DND-41 (cell line): Measurements from ENCODE around the gene RBM39.

Experiments
- ATAC-seq: fragments of 200-7000 bp; cut with Tn5 transposase; 3 replicates; pipeline ENCODE4 v1.9.1; 2021; ENCODE audit warnings: low read depth; ENCODE audit not compliant: insufficient read depth
- DNase-seq: peaks from one replicate; pipeline ENCODE4 v3.0.0-alpha.2; 2020
- H2AFZ ChIP-seq: 2 replicates; pipeline ENCODE4 v1.6.0; 2012; ENCODE audit warnings: low read depth, low read length
- H3K27ac ChIP-seq: 2 replicates; pipeline ENCODE4 v1.5.1; 2012; ENCODE audit warnings: low read length, inconsistent platforms
- H3K27me3 ChIP-seq: fragments of 200-600 bp; sonication (generic); 2 replicates; pipeline ENCODE4 v1.6.0; 2012; ENCODE audit warnings: low read length, mild to moderate bottlenecking, inconsistent platforms; ENCODE audit not compliant: insufficient read depth, poor library complexity
- H3K36me3 ChIP-seq: 2 replicates; pipeline ENCODE4 v1.5.1; 2012; ENCODE audit warnings: low read length, inconsistent platforms; ENCODE audit not compliant: insufficient read depth
- H3K4me1 ChIP-seq: 2 replicates; pipeline ENCODE4 v1.5.1; 2012; ENCODE audit warnings: mild to moderate bottlenecking, low read length; ENCODE audit not compliant: insufficient read depth
- H3K4me2 ChIP-seq: 2 replicates; pipeline ENCODE4 v1.6.0; 2012; ENCODE audit warnings: mild to moderate bottlenecking, moderate library complexity, low read length, inconsistent platforms; ENCODE audit not compliant: insufficient read depth
- H3K4me3 ChIP-seq, 2 experiments: fragments of 200-600 bp in 1 of 2; shearing (Covaris generic) in 1 of 2; 2 replicates each; pipeline ENCODE4 v1.5.1; 2012 to 2016; ENCODE audit warnings: inconsistent platforms in 2 of 2, low read length in 2 of 2, mild to moderate bottlenecking in 2 of 2, low read depth in 1 of 2, moderate library complexity in 1 of 2
- H3K79me2 ChIP-seq: 2 replicates; pipeline ENCODE4 v1.6.0; 2012; ENCODE audit warnings: low read length, inconsistent platforms; ENCODE audit not compliant: insufficient read depth
- H3K9ac ChIP-seq: 2 replicates; pipeline ENCODE4 v1.6.0; 2012; ENCODE audit warnings: low read depth, mild to moderate bottlenecking, inconsistent platforms, low read length, moderate library complexity
- H3K9me3 ChIP-seq: 2 replicates; pipeline ENCODE4 v1.5.1; 2012; ENCODE audit warnings: low read length, moderate library complexity, mild to moderate bottlenecking, inconsistent platforms; ENCODE audit not compliant: insufficient read depth, severe bottlenecking
- H4K20me1 ChIP-seq: 2 replicates; pipeline ENCODE4 v1.6.0; 2012; ENCODE audit warnings: low read length; ENCODE audit not compliant: insufficient read depth
- EZH2 ChIP-seq: IDR thresholded peaks from 3 replicates; pipeline ENCODE4 v1.6.1; 2012; ENCODE audit warnings: borderline replicate concordance, low read depth, mild to moderate bottlenecking, moderate library complexity, low read length, inconsistent platforms; ENCODE audit not compliant: severe bottlenecking
- TF ChIP-seq, protein P1 (sequence below): IDR thresholded peaks from 2 replicates; pipeline ENCODE4 v1.5.1; 2012; ENCODE audit warnings: borderline replicate concordance, low read length, moderate library complexity, mild to moderate bottlenecking; ENCODE audit not compliant: poor library complexity, severe bottlenecking; ENCODE audit errors: extremely low read depth

The RBM39 gene

DNA sequence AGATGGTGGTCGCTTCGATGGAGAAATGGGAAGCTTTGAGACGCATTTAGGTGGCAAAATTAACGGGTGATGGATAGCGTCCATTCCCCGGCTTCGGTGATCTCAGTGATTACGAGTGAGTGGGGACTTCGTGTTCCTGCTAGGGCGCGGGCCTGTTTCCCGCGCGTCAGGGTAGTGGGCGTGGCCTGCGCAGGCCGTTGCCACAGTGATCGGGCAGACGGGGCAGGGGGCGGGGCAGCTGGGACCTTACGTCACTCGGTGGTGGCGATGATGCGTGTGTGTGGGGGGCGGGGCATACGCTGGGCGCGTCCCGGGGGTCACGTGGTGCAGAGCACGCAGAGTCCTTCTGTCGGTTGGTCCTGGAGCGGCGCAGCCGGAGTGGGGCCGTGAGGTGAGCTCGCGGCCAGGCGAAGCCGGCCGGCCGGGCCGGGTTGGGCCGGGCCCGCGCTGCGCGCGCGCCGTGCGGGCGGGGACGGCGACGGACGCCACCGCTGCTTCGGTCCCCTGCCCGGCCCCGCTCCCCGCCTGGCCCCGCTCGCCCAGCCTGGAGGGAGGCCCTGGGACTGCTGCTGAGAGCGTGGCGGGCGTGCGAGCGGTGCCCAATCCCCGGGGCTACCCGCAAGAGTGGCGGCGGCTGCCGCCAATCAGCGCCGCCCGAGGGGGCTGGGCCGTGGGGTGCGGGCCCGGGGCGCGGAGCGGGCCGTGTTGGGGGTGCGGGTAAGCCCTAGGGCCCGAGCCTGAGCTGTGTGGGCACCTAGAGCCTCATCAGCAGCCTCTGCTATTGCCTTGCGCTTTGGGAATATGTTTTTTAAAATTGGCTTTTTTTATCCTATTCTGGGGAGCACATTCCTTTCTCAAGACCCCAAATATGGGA lies 29.9 kb upstream of the RBM39 start, which contains the start of gene PHF20:
Gene PHF20 (plus strand): TSS at position 327 of the 874 bp plus-strand sequence. CDS start 29,508 bp downstream, outside the sequence.
- H3K79me2 ChIP-seq: peaks cover 52% of the 10 kb centered on the region
- H4K20me1 ChIP-seq: peaks cover 30% of the 10 kb centered on the region
- TF ChIP-seq, protein P1, sequence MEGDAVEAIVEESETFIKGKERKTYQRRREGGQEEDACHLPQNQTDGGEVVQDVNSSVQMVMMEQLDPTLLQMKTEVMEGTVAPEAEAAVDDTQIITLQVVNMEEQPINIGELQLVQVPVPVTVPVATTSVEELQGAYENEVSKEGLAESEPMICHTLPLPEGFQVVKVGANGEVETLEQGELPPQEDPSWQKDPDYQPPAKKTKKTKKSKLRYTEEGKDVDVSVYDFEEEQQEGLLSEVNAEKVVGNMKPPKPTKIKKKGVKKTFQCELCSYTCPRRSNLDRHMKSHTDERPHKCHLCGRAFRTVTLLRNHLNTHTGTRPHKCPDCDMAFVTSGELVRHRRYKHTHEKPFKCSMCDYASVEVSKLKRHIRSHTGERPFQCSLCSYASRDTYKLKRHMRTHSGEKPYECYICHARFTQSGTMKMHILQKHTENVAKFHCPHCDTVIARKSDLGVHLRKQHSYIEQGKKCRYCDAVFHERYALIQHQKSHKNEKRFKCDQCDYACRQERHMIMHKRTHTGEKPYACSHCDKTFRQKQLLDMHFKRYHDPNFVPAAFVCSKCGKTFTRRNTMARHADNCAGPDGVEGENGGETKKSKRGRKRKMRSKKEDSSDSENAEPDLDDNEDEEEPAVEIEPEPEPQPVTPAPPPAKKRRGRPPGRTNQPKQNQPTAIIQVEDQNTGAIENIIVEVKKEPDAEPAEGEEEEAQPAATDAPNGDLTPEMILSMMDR: no peak
- no peak for TF ChIP-seq EZH2
- peak within 1 kb of the TSS; percentile 85 for H2AFZ ChIP-seq
- peak within 1 kb of the TSS; percentile 80 for H3K4me2 ChIP-seq
- H3K4me1 ChIP-seq: peaks cover 78% of the 10 kb centered on the region
- H3K27ac ChIP-seq: peak within 1 kb of the TSS; percentile 83
- ATAC-seq: peak; percentile 89
- no peaks in the 10 kb centered on the region for H3K9me3 ChIP-seq
- no peaks in the 10 kb centered on the region for H3K27me3 ChIP-seq
- H3K4me3 ChIP-seq: peak within 1 kb of the TSS; percentile 77 to 84
- peak; percentile 100 for DNase-seq
- peaks cover 17% of the 10 kb centered on the region for H3K36me3 ChIP-seq
- peak within 1 kb of the TSS; percentile 73 for H3K9ac ChIP-seq

DNA sequence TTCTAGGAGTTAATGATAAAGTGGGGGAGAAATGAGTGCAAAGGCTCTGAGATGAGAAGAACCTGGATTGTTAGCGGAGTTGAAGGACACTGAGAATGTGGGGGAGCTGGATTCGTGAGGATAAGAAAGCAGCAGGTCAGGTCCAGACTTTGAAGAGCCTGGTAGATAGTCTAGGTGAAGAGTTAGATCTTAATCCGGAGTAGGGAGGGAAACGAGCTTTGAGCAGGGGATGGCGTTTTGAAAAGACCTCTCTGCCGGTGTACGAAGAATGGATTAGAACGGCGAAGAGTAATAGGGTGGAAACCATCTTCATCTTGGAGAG lies 29.3 kb upstream of the RBM39 start:
- Histone ChIP-seq H3K9ac (peak overlapping the region; percentile 73), H3K4me1 (peaks cover 74% of the 10 kb centered on the region), H3K4me3 (peak overlapping the region in 1 of 2 experiments; percentile 77; a peak in 2 of 4 replicates), H3K36me3 (peaks cover 12% of the 10 kb centered on the region), H4K20me1 (peaks cover 24% of the 10 kb centered on the region; the same call in 1 of the 2 replicates), H3K9me3 (no peaks in the 10 kb centered on the region), H3K27me3 (no peaks in the 10 kb centered on the region), H2AFZ (peak overlapping the region; percentile 85), H3K4me2 (peak overlapping the region; percentile 80), H3K79me2 (peaks cover 46% of the 10 kb centered on the region), H3K27ac (peak overlapping the region; percentile 83)
- TF ChIP-seq EZH2: no peak
- TF ChIP-seq, protein P1: no peak
- ATAC-seq (no peak), DNase-seq (no peak)

DNA sequence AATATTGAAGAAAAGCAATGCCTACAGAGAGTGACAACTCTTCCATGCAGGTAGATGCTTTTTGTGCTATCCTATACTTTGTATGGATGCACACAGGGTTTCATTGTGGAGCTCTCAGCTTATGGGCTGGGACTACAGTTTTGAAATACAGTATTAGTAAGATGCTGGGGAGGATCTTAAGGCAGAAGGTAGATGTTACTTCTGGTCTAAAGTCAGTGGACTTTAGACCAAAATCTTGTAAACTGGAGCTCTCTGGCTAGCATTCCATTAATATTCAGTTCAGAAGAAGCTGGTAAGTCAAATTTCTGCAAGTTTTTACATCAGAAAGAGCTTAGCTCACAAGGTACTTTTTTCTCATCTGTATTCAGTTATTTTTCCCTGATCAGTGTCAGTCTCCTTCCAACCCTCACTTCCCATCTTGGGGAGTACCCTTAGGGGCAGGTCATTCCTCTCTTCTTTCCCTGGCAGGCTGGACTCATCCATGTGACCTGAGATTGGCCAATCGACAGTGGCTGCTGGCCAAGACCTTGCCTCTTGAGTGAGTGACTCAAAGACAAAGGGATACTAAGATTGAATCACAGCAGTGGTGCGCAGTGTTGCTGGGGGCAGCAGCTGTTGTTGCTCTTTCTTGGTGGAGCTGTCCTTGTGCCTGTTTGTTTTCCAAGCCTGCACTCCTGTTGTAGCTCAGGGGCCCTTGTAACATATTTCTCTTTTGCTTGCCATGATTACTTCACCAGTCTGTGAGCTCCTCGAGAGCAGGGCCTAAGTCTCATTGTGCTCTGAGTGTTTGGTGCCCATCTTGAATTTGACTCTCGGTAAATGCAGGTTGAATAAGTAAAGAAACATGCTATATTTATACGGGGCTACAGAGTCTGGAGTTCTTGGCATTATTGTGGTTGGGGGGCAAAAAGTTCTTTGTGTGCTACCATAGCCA lies 26.9 kb upstream of the RBM39 start:
- H3K9me3 ChIP-seq: no peaks in the 10 kb centered on the region
- ATAC-seq (no peak), DNase-seq (peak; percentile 65)
- peaks cover 63% of the 10 kb centered on the region for H3K4me1 ChIP-seq
- H3K27me3 ChIP-seq: no peaks in the 10 kb centered on the region
- peak overlapping the region; percentile 68 for H3K4me2 ChIP-seq
- peak overlapping the region; percentile 55 for H3K9ac ChIP-seq
- H3K4me3 ChIP-seq: peak overlapping the region in 1 of 2 experiments; percentile 48; a peak in 1 of 4 replicates
- peaks cover 25% of the 10 kb centered on the region for H3K79me2 ChIP-seq
- H3K27ac ChIP-seq: peak overlapping the region; percentile 96
- peaks cover 10% of the 10 kb centered on the region; the same call in 1 of the 2 replicates for H4K20me1 ChIP-seq
- H2AFZ ChIP-seq: peak overlapping the region; percentile 92
- no peaks in the 10 kb centered on the region for H3K36me3 ChIP-seq
- TF ChIP-seq, protein P1: no peak
- no peak for TF ChIP-seq EZH2
